H1 (cell line): ENCODE measurements around the gene NR4A1. TPM values are rescaled to one million over a fixed set of nuclear protein-coding genes. Genes with fewer than 3 reads are reported as not detected.

ENCODE experiments used
- polyA plus RNA-seq, 7 experiments: library from polyadenylated mRNA; depleted of rRNA in 3 of 7; stranded (reverse) in 5 of 7; unstranded in 2 of 7; fragments of >200 nt in 5 of 7; fragments of 200-250 nt in 2 of 7; gene quantifications; 1 replicate in 5 of 7; 2 replicates in 1 of 7; 4 replicates in 1 of 7; pipeline versions ENCODE4 v1.2.1 to v1.2.3, GENCODE V29; 2011 to 2013; ENCODE audit warnings: missing spikeins in 2 of 7, mixed read lengths in 2 of 7
- total RNA-seq: library from RNA; stranded (reverse); fragmentation: NEBNext Ultra II Directional; extraction: Animal tissue kit (Norgen Biotek cat#: 25700); gene quantifications from 2 replicates; pipeline ENCODE4 v1.2.1, GENCODE V29; 2021
- TF ChIP-seq, protein P1 (sequence below): fragments of 300-600 bp; sonication (generic); IDR thresholded peaks from 2 replicates; pipeline ENCODE4 v1.7.1; 2012; ENCODE audit warnings: low read length, moderate library complexity, mild to moderate bottlenecking, inconsistent platforms; ENCODE audit not compliant: insufficient replicate concordance

NR4A1 gene
- total and polyA plus RNA-seq, 2 of the 8 experiments (the other 6 are each of a cell fraction or from before 2014, with no cell fraction given) = 18.7 to 23.3 TPM

GRCh38 chr12:52009081-52009751 lies 42.0 kb upstream of the NR4A1 start (continued):
- TF ChIP-seq, protein P1, sequence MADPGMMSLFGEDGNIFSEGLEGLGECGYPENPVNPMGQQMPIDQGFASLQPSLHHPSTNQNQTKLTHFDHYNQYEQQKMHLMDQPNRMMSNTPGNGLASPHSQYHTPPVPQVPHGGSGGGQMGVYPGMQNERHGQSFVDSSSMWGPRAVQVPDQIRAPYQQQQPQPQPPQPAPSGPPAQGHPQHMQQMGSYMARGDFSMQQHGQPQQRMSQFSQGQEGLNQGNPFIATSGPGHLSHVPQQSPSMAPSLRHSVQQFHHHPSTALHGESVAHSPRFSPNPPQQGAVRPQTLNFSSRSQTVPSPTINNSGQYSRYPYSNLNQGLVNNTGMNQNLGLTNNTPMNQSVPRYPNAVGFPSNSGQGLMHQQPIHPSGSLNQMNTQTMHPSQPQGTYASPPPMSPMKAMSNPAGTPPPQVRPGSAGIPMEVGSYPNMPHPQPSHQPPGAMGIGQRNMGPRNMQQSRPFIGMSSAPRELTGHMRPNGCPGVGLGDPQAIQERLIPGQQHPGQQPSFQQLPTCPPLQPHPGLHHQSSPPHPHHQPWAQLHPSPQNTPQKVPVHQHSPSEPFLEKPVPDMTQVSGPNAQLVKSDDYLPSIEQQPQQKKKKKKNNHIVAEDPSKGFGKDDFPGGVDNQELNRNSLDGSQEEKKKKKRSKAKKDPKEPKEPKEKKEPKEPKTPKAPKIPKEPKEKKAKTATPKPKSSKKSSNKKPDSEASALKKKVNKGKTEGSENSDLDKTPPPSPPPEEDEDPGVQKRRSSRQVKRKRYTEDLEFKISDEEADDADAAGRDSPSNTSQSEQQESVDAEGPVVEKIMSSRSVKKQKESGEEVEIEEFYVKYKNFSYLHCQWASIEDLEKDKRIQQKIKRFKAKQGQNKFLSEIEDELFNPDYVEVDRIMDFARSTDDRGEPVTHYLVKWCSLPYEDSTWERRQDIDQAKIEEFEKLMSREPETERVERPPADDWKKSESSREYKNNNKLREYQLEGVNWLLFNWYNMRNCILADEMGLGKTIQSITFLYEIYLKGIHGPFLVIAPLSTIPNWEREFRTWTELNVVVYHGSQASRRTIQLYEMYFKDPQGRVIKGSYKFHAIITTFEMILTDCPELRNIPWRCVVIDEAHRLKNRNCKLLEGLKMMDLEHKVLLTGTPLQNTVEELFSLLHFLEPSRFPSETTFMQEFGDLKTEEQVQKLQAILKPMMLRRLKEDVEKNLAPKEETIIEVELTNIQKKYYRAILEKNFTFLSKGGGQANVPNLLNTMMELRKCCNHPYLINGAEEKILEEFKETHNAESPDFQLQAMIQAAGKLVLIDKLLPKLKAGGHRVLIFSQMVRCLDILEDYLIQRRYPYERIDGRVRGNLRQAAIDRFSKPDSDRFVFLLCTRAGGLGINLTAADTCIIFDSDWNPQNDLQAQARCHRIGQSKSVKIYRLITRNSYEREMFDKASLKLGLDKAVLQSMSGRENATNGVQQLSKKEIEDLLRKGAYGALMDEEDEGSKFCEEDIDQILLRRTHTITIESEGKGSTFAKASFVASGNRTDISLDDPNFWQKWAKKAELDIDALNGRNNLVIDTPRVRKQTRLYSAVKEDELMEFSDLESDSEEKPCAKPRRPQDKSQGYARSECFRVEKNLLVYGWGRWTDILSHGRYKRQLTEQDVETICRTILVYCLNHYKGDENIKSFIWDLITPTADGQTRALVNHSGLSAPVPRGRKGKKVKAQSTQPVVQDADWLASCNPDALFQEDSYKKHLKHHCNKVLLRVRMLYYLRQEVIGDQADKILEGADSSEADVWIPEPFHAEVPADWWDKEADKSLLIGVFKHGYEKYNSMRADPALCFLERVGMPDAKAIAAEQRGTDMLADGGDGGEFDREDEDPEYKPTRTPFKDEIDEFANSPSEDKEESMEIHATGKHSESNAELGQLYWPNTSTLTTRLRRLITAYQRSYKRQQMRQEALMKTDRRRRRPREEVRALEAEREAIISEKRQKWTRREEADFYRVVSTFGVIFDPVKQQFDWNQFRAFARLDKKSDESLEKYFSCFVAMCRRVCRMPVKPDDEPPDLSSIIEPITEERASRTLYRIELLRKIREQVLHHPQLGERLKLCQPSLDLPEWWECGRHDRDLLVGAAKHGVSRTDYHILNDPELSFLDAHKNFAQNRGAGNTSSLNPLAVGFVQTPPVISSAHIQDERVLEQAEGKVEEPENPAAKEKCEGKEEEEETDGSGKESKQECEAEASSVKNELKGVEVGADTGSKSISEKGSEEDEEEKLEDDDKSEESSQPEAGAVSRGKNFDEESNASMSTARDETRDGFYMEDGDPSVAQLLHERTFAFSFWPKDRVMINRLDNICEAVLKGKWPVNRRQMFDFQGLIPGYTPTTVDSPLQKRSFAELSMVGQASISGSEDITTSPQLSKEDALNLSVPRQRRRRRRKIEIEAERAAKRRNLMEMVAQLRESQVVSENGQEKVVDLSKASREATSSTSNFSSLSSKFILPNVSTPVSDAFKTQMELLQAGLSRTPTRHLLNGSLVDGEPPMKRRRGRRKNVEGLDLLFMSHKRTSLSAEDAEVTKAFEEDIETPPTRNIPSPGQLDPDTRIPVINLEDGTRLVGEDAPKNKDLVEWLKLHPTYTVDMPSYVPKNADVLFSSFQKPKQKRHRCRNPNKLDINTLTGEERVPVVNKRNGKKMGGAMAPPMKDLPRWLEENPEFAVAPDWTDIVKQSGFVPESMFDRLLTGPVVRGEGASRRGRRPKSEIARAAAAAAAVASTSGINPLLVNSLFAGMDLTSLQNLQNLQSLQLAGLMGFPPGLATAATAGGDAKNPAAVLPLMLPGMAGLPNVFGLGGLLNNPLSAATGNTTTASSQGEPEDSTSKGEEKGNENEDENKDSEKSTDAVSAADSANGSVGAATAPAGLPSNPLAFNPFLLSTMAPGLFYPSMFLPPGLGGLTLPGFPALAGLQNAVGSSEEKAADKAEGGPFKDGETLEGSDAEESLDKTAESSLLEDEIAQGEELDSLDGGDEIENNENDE = no peak
